ENCODE results near the gene TIGAR.

- TF ChIP-seq EZH2 (IDR thresholded peaks at IDR 0.05; ENCODE audit: insufficient read depth, poor library complexity, severe bottlenecking) (no peak), EZH2phosphoT487 (IDR thresholded peaks at IDR 0.05; ENCODE audit: insufficient read depth, low read depth) (no peak)
Measured at GRCh38 chr12:4320497-4320852, 538 bp upstream of the TIGAR start.
